Bronchus fibroblast of lung (primary cell): Measurements from ENCODE around the gene CFAP206. TPM values are rescaled to one million over a fixed set of nuclear protein-coding genes. Genes with fewer than 3 reads are reported as not detected.

ENCODE experiments used
- total RNA-seq: library from RNA; depleted of rRNA; stranded (reverse); fragments of >200 nt; gene quantifications from 2 replicates; pipeline ENCODE4 v1.2.3, GENCODE V29; 2015

CFAP206 gene, protein sequence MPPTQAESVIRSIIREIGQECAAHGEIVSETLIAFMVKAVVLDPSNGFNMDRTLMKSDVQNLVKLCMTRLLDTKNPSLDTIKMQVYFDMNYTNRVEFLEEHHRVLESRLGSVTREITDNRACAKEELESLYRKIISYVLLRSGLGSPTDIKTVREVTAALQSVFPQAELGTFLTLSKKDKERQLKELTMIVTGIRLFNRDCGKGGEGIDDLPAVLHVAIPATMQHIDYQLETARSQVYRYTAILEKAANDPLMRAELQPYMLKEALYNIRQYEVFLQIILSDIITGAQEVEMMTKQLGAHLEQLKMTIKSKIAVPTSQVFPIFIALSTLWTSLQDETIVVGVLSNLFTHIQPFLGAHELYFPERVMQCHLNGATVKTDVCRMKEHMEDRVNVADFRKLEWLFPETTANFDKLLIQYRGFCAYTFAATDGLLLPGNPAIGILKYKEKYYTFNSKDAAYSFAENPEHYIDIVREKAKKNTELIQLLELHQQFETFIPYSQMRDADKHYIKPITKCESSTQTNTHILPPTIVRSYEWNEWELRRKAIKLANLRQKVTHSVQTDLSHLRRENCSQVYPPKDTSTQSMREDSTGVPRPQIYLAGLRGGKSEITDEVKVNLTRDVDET
- total RNA-seq = 0.15 and 0.17 TPM in 2 replicates

DNA sequence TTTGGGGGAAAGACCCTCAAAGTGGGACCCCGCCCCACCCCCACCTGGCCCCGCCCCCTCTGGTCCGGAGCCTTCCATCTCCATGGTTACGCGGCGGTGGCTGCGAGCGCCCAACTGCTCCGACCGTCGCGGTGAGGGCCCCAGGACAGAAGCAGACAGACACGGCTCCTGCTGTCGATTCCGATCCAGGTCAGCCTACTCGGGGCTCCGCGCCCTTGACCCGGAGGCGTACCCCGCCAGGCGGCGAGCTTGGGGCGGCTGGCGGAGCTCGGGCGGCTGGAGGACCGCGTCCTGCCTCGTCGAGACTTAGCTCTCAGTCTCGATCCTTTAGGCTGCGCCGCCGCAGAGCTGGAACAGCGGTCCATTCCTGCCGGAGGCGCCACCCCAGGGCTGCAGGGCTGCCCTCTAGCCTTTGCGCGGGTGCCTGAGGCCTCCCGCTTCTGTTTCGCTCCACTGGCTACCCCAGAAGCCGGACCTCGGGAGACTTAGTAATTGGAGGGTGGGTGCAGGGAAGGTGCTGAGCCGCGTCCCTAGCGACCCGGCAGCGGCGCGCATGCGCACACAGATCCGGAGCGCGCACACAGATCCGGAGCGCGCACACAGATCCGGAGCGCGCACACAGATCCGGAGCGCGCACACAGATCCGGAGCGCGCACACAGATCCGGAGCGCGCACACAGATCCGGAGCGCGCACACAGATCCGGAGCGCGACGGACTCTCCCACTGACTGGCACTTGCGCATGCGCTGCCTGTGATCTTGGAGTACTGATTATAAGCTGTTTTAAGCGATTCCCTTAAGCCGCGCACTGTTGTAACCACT, at the start of gene CFAP206:
Gene CFAP206 (plus strand): TSS at position 72 of the 820 bp plus-strand sequence. CDS start 1,868 bp downstream, outside the sequence.

DNA sequence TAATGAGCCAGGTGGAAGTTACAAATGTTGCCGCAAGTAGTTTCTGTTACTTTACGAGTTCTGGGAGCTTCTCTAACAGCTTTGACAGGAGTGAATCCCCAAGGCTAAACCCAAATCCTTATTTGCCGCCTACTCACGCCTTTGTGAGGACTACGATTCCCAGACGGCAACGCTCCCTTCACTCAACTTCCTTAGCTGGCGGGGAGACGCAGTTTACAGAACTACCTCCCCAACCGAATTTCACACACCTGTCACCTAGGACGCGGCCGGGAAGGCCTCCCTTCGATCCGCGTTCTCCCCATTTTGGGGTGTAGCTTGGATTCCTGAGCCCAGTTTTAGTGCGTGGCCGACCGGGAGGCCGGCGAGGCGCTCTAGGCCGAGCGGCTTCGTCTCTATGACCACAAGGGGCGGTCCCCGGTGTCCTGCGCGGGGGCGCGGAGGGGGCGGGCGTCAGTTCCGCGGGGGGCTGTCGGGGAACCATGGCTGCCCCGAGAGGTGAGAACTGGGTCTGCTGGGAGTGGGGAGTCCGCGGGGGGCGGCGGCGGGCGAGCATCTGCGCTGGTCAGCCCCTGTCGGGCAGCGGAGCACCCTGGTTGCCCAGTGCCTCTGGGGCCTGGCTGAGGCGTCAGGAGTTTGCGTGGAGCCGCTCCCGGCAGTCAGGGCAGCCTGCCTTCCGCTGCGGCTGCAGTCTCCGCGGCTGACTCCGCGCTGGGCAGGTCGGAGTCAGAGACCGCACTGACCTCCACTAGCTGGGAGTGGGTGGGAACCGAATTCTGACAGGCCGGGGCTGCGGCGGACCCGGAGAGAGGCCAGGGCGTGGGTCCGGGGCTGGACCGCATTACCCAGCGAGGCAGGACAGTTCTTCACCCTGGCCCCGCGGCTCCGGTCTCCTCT, 65.0 kb downstream of the CFAP206 start, which contains the start of gene SLC35A1:
Gene SLC35A1 (plus strand): TSS at position 450 of the 894 bp plus-strand sequence. CDS start 30 bp downstream, at position 480.

Other genes starting within 250 kb of the CFAP206 start
- gene SMIM8, start 85.4 kb upstream of the CFAP206 start, total RNA-seq = 4.0 and 5.2 TPM in 2 replicates
- gene GJB7, start 78.7 kb upstream of the CFAP206 start, total RNA-seq = not detected in 2 replicates
- 0.34 and 0.74 TPM in 2 replicates for gene C6orf163, start 63.2 kb upstream of the CFAP206 start, total RNA-seq
- 10.4 and 11.9 TPM in 2 replicates for gene SLC35A1, start 65.0 kb downstream of the CFAP206 start, total RNA-seq
- gene RARS2, start 182.0 kb downstream of the CFAP206 start, total RNA-seq = 33.4 and 35.6 TPM in 2 replicates
- gene ORC3, start 182.2 kb downstream of the CFAP206 start, total RNA-seq = 24.2 and 24.7 TPM in 2 replicates